GM12891 (cell line): Measurements from ENCODE around the gene MECR.

Source experiments
- POLR2A ChIP-seq: IDR thresholded peaks from 2 replicates; pipeline ENCODE4 v1.6.1; 2011; ENCODE audit warnings: low read depth, low read length, control low read depth
- POLR2AphosphoS5 ChIP-seq: IDR thresholded peaks from 2 replicates; pipeline ENCODE4 v1.6.1; 2011; ENCODE audit warnings: low read depth, low read length, control low read depth
- TAF1 ChIP-seq: IDR thresholded peaks from 2 replicates; pipeline ENCODE4 v1.6.1; 2011; ENCODE audit warnings: low read depth, low read length, control low read depth

DNA sequence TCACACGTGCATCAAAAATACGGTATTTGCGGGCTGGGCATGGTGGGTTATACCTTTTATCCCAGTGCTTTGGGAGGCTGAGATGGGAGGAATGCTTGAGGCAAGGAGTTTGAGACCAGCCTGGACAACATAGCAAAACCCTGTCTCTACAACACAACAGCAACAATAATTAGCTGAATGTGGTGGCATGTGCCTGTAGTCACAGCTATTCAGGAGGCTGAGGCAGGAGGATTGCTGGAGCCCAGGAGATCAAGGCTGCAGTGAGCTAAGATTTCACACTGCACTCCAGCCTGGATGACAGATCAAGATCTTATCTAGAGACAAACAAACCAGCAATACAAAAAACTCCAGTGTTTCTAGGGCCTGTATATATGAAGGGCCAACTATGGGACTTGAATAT lies 36.2 kb upstream of the MECR start:
- TF ChIP-seq TAF1, result no peak
- no peak for TF ChIP-seq POLR2AphosphoS5
- TF ChIP-seq POLR2A, result no peak
